Karpas-422 (cell line): ENCODE results near the gene GJB6. TPM values are rescaled to one million over a fixed set of nuclear protein-coding genes. Genes with fewer than 3 reads are reported as not detected.

Source experiments
- DNase-seq: peaks from one replicate; pipeline ENCODE4 v3.0.0-alpha.2; 2015
- H2AFZ ChIP-seq: fragments of 200-600 bp; sonication (generic); 2 replicates; pipeline ENCODE4 v1.6.1; 2014; ENCODE audit warnings: antibody characterized with exemption, low read length, mixed read lengths
- H3K27ac ChIP-seq: fragments of 200-600 bp; sonication (generic); 2 replicates; pipeline ENCODE4 v1.5.1; 2014; ENCODE audit warnings: mild to moderate bottlenecking, low read length, moderate library complexity
- H3K27me3 ChIP-seq: fragments of 200-600 bp; sonication (generic); 2 replicates; pipeline ENCODE4 v1.6.1; 2014; ENCODE audit warnings: low read length, mixed read lengths
- H3K36me3 ChIP-seq: fragments of 200-600 bp; sonication (generic); 2 replicates; pipeline ENCODE4 v1.6.1; 2014; ENCODE audit warnings: low read length, mixed read lengths; ENCODE audit not compliant: insufficient read depth
- H3K4me1 ChIP-seq: fragments of 200-600 bp; sonication (generic); 2 replicates; pipeline ENCODE4 v1.6.1; 2014; ENCODE audit warnings: mild to moderate bottlenecking, low read length, mixed read lengths
- H3K4me2 ChIP-seq: fragments of 200-600 bp; sonication (generic); 2 replicates; pipeline ENCODE4 v1.6.1; 2014; ENCODE audit warnings: low read length, low read depth, mild to moderate bottlenecking; ENCODE audit not compliant: poor library complexity, severe bottlenecking
- H3K4me3 ChIP-seq: fragments of 200-600 bp; sonication (generic); 2 replicates; pipeline ENCODE4 v1.5.1; 2014; ENCODE audit warnings: mild to moderate bottlenecking, antibody characterized with exemption, low read length, mixed read lengths
- H3K79me2 ChIP-seq: fragments of 200-600 bp; sonication (generic); 2 replicates; pipeline ENCODE4 v1.6.1; 2014; ENCODE audit warnings: mild to moderate bottlenecking, low read length, mixed read lengths
- H3K9ac ChIP-seq: fragments of 200-600 bp; sonication (generic); 2 replicates; pipeline ENCODE4 v1.6.0; 2014; ENCODE audit warnings: low read length
- H3K9me2 ChIP-seq: fragments of 200-600 bp; sonication (generic), shearing (Covaris generic); replicated peaks from 2 replicates; pipeline ENCODE4 v1.6.0; 2014; ENCODE audit warnings: mild to moderate bottlenecking, low read length, moderate library complexity; ENCODE audit not compliant: insufficient read depth
- H3K9me3 ChIP-seq: fragments of 300-700, 200-600 bp; sonication (generic); 2 replicates; pipeline ENCODE4 v1.6.1; 2014; ENCODE audit warnings: low read length, mixed read lengths
- H4K20me1 ChIP-seq: fragments of 200-600 bp; sonication (generic); 2 replicates; pipeline ENCODE4 v1.6.1; 2014; ENCODE audit warnings: mild to moderate bottlenecking, antibody characterized with exemption, low read length, low read depth; ENCODE audit not compliant: insufficient read depth
- total RNA-seq: library from RNA; depleted of rRNA; stranded (reverse); fragments of >200 nt; shearing (Covaris generic); gene quantifications from 2 replicates; pipeline ENCODE4 v1.2.3, GENCODE V29; 2014; ENCODE audit warnings: low replicate concordance

Gene GJB6
- total RNA-seq, 1 experiment from 2014 or later, result not detected

DNA sequence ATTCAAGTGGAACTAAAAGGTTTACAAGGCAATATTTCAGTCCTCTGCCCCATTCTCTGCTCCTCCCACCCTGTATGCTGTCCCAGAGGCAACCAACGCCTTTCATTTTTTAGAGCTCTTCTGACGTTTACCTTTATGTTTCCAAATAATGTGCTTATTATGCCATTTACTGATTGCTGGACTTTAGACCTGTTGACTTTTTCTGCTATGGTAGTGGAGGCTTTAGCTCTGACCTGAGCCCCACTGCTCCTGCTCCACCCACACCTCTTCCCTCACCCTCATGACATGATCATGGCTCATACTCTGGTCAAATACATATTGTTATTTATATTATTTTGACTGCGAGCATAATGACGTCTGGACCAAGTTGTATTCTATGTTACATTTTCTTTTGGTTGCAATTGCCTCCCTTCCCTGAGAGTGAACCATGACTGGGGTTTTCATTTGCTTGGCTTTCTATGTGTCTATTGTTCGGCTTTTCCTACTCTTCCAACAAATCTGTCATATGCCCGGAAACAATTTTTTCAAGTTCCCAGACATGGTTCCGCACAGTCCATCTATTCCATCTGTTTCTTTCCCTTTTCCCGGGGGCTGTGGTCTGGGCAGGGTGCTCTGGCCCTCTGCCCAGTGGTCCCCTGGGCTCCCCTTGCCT, 31.4 kb upstream of the GJB6 start:
- Histone ChIP-seq H2AFZ (no peak overlapping the region), H3K4me1 (no peaks in the 10 kb centered on the region), H3K9me2 (no peaks in the 10 kb centered on the region), H4K20me1 (no peaks in the 10 kb centered on the region), H3K36me3 (no peaks in the 10 kb centered on the region), H3K9ac (no peak overlapping the region), H3K27ac (no peak overlapping the region), H3K9me3 (no peaks in the 10 kb centered on the region), H3K27me3 (no peaks in the 10 kb centered on the region), H3K4me2 (no peak overlapping the region), H3K79me2 (no peaks in the 10 kb centered on the region), H3K4me3 (no peak overlapping the region)
- DNase-seq, result no peak

DNA sequence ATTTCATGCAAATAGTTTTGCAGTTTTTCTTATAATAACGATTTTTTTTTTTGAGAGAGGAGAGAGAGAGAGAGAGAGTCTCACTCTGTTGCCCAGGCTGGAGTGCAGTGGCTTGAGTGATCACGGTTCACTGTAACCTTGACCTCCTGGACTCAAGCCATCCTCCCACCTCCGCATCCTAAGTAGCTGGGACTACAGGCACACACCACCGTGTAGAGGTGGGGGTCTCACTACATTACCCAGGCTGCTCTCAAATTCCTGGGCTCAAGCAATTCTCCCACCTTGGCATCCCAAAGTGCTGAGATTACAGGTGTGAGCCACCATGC, 26.8 kb upstream of the GJB6 start:
- Histone ChIP-seq H3K36me3 (no peaks in the 10 kb centered on the region), H3K27ac (no peak overlapping the region), H3K9me2 (no peaks in the 10 kb centered on the region), H3K9ac (no peak overlapping the region), H3K9me3 (no peaks in the 10 kb centered on the region), H3K79me2 (no peaks in the 10 kb centered on the region), H4K20me1 (no peaks in the 10 kb centered on the region), H3K4me3 (no peak overlapping the region), H2AFZ (no peak overlapping the region), H3K4me1 (no peaks in the 10 kb centered on the region), H3K4me2 (no peak overlapping the region), H3K27me3 (no peaks in the 10 kb centered on the region)
- no peak for DNase-seq

DNA sequence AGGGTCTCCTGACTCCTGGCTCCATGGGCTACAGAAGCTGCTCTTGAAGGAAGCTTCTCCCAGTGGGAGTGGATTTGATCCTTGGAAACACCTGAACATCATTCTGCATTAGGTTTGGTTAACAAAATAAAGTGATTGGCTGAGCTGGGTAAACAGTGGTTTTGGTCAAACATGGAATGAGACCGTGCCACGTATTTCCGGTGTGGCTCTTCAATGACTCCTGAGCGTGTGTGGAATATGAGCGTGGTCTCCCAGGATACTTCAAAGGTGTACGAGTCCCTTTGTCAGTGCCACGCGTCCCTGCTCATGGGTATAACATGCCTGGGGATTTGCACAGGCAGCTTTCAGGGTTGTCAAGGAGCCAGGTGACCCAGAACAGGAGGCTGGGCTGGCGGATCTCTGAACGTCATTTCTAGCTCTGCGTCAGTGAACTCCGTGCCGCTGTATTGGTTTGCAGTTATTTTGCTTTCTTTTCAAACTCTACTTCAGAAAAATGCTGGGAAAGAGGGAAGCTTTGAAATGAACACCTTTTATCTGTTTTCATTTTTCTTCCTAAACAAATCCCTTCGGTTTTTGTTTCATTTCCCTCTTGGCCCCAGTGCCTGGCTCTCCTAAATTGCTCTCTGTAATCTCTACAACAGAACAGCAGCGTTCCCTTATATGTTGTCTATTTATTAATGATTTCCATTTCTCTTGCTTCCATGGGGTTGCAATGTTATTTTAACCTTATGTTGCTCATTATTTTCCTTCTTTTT, 26.3 kb upstream of the GJB6 start:
- DNase-seq, result no peak
- Histone ChIP-seq H4K20me1 (no peaks in the 10 kb centered on the region), H3K9ac (no peak overlapping the region), H3K9me3 (no peaks in the 10 kb centered on the region), H3K27me3 (no peaks in the 10 kb centered on the region), H3K27ac (no peak overlapping the region), H3K4me1 (no peaks in the 10 kb centered on the region), H3K4me2 (no peak overlapping the region), H3K9me2 (no peaks in the 10 kb centered on the region), H3K4me3 (no peak overlapping the region), H2AFZ (no peak overlapping the region), H3K36me3 (no peaks in the 10 kb centered on the region), H3K79me2 (no peaks in the 10 kb centered on the region)

DNA sequence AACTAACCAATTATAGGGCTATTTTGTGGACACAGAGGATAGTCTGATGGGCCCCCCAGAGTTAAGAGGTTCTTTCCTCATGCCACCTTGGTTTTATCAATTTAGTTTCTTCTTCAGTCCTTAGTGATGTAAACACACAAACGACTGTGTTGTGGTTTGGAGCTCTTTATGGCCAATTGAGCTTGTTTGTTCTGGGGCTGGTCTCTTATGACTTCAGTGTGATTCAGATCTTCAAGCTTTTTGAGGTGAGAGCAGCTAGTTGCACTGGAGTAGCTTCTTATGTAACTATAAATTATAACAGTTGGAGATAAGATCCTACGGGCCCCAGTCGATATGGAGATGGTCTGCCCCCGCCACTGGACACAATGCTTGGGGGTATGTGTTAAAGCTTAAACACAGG, 22.0 kb upstream of the GJB6 start:
- H3K79me2 ChIP-seq, result no peaks in the 10 kb centered on the region
- H3K9ac ChIP-seq, result no peak overlapping the region
- H3K9me3 ChIP-seq, result no peaks in the 10 kb centered on the region
- H3K27ac ChIP-seq, result no peak overlapping the region
- H2AFZ ChIP-seq, result no peak overlapping the region
- H3K4me1 ChIP-seq, result no peaks in the 10 kb centered on the region
- no peaks in the 10 kb centered on the region for H3K27me3 ChIP-seq
- no peaks in the 10 kb centered on the region for H3K36me3 ChIP-seq
- H3K9me2 ChIP-seq, result no peaks in the 10 kb centered on the region
- H3K4me2 ChIP-seq, result no peak overlapping the region
- H3K4me3 ChIP-seq, result no peak overlapping the region
- no peaks in the 10 kb centered on the region for H4K20me1 ChIP-seq
- no peak for DNase-seq

DNA sequence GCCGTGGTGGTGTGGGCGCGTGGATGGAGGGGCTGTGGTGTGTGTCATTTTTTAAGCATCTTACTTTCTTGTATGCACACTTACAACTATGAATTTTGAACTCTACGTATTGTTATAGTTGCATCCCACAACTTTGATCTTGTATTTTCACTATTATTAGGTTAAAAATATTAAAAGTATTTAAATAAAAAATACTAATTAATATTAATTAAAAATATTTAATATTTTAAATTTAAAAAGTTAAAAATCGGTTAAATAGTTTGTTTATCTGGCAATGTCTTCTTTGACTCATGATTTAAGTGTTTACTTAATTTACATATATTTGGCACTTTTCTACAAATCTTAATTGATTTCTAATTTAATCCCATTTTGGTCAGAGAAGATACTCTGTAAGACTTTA, 17.8 kb upstream of the GJB6 start:
- H2AFZ ChIP-seq, result no peak overlapping the region
- no peaks in the 10 kb centered on the region for H3K9me3 ChIP-seq
- H4K20me1 ChIP-seq, result no peaks in the 10 kb centered on the region
- no peak for DNase-seq
- no peak overlapping the region for H3K9ac ChIP-seq
- H3K9me2 ChIP-seq, result no peaks in the 10 kb centered on the region
- H3K36me3 ChIP-seq, result no peaks in the 10 kb centered on the region
- H3K27ac ChIP-seq, result no peak overlapping the region
- no peak overlapping the region for H3K4me3 ChIP-seq
- H3K4me1 ChIP-seq, result no peaks in the 10 kb centered on the region
- H3K4me2 ChIP-seq, result no peak overlapping the region
- H3K79me2 ChIP-seq, result no peaks in the 10 kb centered on the region
- H3K27me3 ChIP-seq, result no peaks in the 10 kb centered on the region

GRCh38 chr13:20247963-20248362, 15.8 kb upstream of the GJB6 start:
- Histone ChIP-seq H2AFZ (no peak overlapping the region), H3K79me2 (no peaks in the 10 kb centered on the region), H3K27ac (no peak overlapping the region), H3K4me2 (no peak overlapping the region), H3K27me3 (no peaks in the 10 kb centered on the region), H3K9me2 (no peaks in the 10 kb centered on the region), H3K4me1 (no peaks in the 10 kb centered on the region), H4K20me1 (no peaks in the 10 kb centered on the region), H3K36me3 (no peaks in the 10 kb centered on the region), H3K4me3 (no peak overlapping the region), H3K9ac (no peak overlapping the region), H3K9me3 (no peaks in the 10 kb centered on the region)
- no peak for DNase-seq

DNA sequence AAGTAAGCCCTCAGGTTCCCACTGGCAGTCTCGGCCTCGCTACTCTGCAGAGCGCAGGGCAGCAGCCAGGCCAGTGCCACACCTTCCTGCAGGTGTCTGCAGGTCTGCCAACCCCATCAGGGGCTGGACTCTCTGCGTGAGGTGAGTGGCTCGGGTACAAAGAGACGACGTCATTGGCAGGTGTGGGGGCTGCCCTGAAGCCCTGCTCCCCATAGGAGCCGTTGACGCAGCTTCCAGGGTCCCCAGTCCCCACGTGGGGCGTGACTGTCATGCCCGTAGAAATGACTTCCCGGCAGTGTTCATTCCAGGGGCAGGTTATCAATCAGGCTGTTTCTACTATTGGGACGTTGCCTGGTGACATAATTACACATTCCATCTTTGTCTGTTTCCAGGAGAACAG, 15.3 kb upstream of the GJB6 start:
- no peaks in the 10 kb centered on the region for H3K27me3 ChIP-seq
- no peak overlapping the region for H2AFZ ChIP-seq
- H3K4me1 ChIP-seq, result no peaks in the 10 kb centered on the region
- no peaks in the 10 kb centered on the region for H3K9me3 ChIP-seq
- no peak overlapping the region for H3K9ac ChIP-seq
- no peak overlapping the region for H3K4me3 ChIP-seq
- H4K20me1 ChIP-seq, result no peaks in the 10 kb centered on the region
- no peak overlapping the region for H3K27ac ChIP-seq
- no peaks in the 10 kb centered on the region for H3K36me3 ChIP-seq
- H3K79me2 ChIP-seq, result no peaks in the 10 kb centered on the region
- no peak overlapping the region for H3K4me2 ChIP-seq
- no peaks in the 10 kb centered on the region for H3K9me2 ChIP-seq
- DNase-seq, result no peak

- no peak for DNase-seq
- H2AFZ ChIP-seq, result no peak overlapping the region
- no peaks in the 10 kb centered on the region for H3K27me3 ChIP-seq
- H3K4me2 ChIP-seq, result no peak overlapping the region
- H3K4me3 ChIP-seq, result no peak overlapping the region
- H3K9me3 ChIP-seq, result no peaks in the 10 kb centered on the region
- no peak overlapping the region for H3K9ac ChIP-seq
- H3K27ac ChIP-seq, result no peak overlapping the region
- no peaks in the 10 kb centered on the region for H3K4me1 ChIP-seq
- no peaks in the 10 kb centered on the region for H3K36me3 ChIP-seq
- no peaks in the 10 kb centered on the region for H3K9me2 ChIP-seq
- H3K79me2 ChIP-seq, result no peaks in the 10 kb centered on the region
- no peaks in the 10 kb centered on the region for H4K20me1 ChIP-seq
Measured at GRCh38 chr13:20241593-20241992, 9.5 kb upstream of the GJB6 start.
